HG03521 (cell line): ENCODE data around the gene KL.

Experiments used
- ATAC-seq: cut with Tn5 transposase; IDR thresholded peaks from one replicate; pipeline ENCODE4 v1.9.1; 2021; ENCODE audit warnings: mild to moderate bottlenecking, moderate library complexity; ENCODE audit not compliant: unreplicated experiment

Gene KL

DNA sequence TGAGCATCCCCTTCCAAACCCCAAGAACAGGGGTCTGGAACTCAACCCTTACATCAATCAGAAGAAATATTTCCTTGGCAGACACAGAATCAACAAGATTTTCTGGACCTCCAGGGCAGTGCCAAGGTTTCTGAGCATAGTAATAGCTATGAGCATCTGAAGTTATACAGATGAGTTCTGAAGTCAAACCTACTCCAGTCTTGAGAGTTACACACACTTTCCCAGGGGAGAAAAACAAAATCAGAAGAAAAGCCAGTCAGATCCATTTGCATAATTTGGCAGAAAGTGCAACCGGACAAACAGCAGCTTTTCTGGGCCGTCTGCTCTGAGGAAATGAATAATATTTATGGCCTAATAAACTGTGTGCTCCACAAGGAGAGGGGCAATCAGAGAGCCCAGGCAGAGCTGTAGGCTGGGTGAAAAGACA is 93.1 kb downstream of the KL start:
- ATAC-seq = no peak

DNA sequence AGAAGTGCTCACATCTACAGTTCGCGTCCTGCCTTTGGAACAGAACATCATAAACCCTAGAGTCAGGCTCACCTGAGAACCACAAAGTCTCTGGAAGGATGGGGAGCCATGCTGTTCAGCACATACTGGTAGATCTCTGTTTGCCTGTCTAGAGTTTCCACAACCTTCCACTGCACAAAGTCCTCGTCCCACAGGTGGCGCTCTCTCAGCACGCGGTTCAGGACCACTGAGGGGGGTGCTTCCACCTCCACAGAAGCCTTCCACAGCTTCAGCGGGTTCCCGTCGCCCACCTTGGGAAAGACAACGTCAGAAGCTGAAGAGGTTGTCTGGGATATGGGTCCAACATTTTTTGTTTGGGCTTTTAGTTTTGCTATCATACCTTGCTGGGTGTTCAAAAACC is 93.6 kb downstream of the KL start:
- ATAC-seq = no peak

DNA sequence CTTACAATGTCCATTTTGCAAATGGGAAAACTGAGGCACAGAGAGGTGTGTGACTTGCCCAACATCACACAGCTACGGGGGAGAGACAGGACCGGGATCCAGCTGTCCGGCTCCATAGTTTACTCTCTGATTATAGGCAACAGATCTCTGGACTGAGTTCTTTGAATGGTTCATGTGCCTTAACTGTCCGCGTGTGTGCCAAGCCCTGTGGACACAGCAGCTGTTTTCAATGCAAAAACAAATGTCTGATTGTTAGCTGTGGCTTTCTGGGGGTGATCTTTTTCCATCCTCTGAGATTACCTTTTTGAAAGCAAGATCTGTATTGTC is 94.1 kb downstream of the KL start:
- ATAC-seq = no peak

GRCh38 chr13:33110713-33111413 is 94.6 kb downstream of the KL start:
- ATAC-seq = peak; percentile 41

DNA sequence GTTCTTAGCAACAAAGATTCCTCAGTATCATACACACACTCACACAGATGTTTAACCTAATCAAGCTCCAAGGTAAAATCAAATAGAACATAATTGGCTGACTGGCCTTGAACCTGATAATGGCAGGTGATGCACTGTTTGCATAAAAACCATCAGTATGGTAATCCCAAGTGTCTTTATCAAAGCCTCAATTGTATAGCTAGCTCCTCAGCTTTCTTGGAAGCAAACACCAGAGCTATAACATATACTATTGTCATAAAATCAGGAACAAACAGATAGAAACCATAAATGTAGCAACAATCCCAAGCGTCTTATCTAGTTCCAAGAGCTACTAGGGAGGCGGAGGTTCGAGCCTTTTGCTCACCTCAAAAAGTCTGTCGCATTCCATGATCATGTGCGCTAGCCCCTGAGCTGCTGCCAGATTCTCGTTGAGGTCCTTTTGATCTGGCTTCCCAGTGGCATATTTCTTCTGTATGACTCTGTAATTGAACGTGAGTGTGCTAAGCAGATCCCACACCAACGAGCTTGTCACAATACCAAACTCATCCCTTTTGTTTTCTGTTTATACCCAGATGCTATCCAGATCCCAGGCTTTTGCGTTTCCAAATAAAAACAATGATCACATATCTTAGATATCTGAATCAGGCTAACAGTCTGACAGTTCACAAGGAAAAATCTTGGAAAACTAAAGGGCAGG is 95.3 kb downstream of the KL start:
- no peak for ATAC-seq

- ATAC-seq = no peak
These were observed 96.5 kb downstream of the KL start for GRCh38 chr13:33112766-33113165.

GRCh38 chr13:33114146-33114545 is 97.9 kb downstream of the KL start:
- no peak for ATAC-seq

DNA sequence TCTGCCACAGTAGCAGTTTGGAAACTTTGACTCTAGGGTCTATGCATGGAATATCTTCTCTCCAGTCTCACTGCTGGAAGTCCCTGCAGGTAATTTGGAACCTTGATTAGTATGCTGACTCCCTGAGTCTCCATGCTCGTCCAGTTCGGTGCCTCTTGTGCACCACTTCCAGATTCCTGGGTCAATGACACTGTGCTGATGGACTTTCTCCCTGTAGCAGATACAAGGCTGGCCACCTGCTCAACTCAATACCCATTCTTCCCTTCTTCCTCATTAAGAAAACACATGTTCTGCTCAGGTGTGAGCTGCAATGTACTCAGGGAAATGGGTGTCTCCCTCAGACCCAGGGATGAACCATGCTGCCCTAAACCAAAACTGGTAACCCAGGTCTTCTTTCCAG is 99.1 kb downstream of the KL start:
- no peak for ATAC-seq
